HFF-Myc (cell line): Measurements from ENCODE around the gene CHAMP1.

Experiments used
- DNase-seq: peaks from one replicate; pipeline ENCODE4 v3.0.0-alpha.2; 2011; ENCODE audit warnings: low read depth; ENCODE audit errors: extremely low read depth
- H3K4me3 ChIP-seq: replicated peaks from 2 replicates; pipeline ENCODE4 v1.5.1; 2011; ENCODE audit warnings: low read depth, mild to moderate bottlenecking, control low read depth, low read length
- CTCF ChIP-seq: IDR thresholded peaks from 2 replicates; pipeline ENCODE4 v1.5.1; 2012; ENCODE audit warnings: mild to moderate bottlenecking, low read depth, low read length, control low read depth; ENCODE audit errors: missing control alignments

Gene CHAMP1

GRCh38 chr13:114314074-114314912 lies at the start of gene CHAMP1:
TSS of gene CHAMP1 (plus strand) at chr13:114314503. CDS start at chr13:114323843, 9,340 bp downstream.
- DNase-seq = peak; percentile 77
- no peak for TF ChIP-seq CTCF

GRCh38 chr13:114264886-114265611 lies 49.3 kb upstream of the CHAMP1 start:
- DNase-seq = no peak
- TF ChIP-seq CTCF = no peak
- no peak overlapping the region for H3K4me3 ChIP-seq

More at GRCh38 chr13:114314074-114314912, at the start of gene CHAMP1:
- peak within 1 kb of the TSS; percentile 62 for H3K4me3 ChIP-seq

- DNase-seq = no peak
- no peak for TF ChIP-seq CTCF
- no peak overlapping the region for H3K4me3 ChIP-seq
Observed at GRCh38 chr13:114266241-114266640, 48.1 kb upstream of the CHAMP1 start.

GRCh38 chr13:114268344-114269280 lies 45.7 kb upstream of the CHAMP1 start:
- no peak overlapping the region for H3K4me3 ChIP-seq
- DNase-seq = no peak
- TF ChIP-seq CTCF = no peak

- H3K4me3 ChIP-seq = no peak overlapping the region
- no peak for DNase-seq
- TF ChIP-seq CTCF = no peak
Observed at GRCh38 chr13:114269281-114269770, 45.0 kb upstream of the CHAMP1 start.

GRCh38 chr13:114272977-114273376 lies 41.3 kb upstream of the CHAMP1 start:
- H3K4me3 ChIP-seq = no peak overlapping the region
- no peak for DNase-seq
- no peak for TF ChIP-seq CTCF
